ENCODE data around the gene POLR2E.

- TF ChIP-seq FOSL1 (IDR thresholded peaks at IDR 0.05; ENCODE audit: insufficient read depth, low read depth, low read length) = no peak
- 0 out of 4 replicates have a peak, but pooled peaks of 1 of the 3 experiments have one; percentile 1 for TF ChIP-seq CTCF (IDR thresholded peaks at IDR 0.05; ENCODE audit: control extremely low read depth in 1 of 3, insufficient read depth in 1 of 3, low read depth in 1 of 3, low read length in 3 of 3)
- TF ChIP-seq YY1 (IDR thresholded peaks at IDR 0.05; ENCODE audit: low read depth, low read length) = no peak
- TF ChIP-seq POLR2AphosphoS5 (IDR thresholded peaks at IDR 0.05; ENCODE audit: low read depth, low read length) = no peak; the same call in 1 of the 2 replicates
- no peak for TF ChIP-seq CHD2 (IDR thresholded peaks at IDR 0.05; ENCODE audit: low read length)
- TF ChIP-seq BRCA1 (IDR thresholded peaks at IDR 0.05; ENCODE audit: low read depth, low read length) = no peak
- no peak for TF ChIP-seq SIRT6 (IDR thresholded peaks at IDR 0.05; ENCODE audit: low read length)
- no peak for TF ChIP-seq KDM5A (IDR thresholded peaks at IDR 0.05; ENCODE audit: low read length)
- no peak for TF ChIP-seq RAD21 (IDR thresholded peaks at IDR 0.05 in 1 of 2, conservative IDR thresholded peaks at IDR 0.05 in 1 of 2; ENCODE audit: low read depth in 2 of 2, low read length in 2 of 2)
- TF ChIP-seq EGR1 (IDR thresholded peaks at IDR 0.05; ENCODE audit: borderline replicate concordance, low read depth, low read length) = no peak
- TF ChIP-seq CEBPB (IDR thresholded peaks at IDR 0.05; ENCODE audit: low read depth, low read length) = no peak
- no peak for TF ChIP-seq POLR2A (IDR thresholded peaks at IDR 0.05; ENCODE audit: control extremely low read depth in 1 of 2, low read depth in 2 of 2, low read length in 2 of 2)
- no peak for TF ChIP-seq SRF (IDR thresholded peaks at IDR 0.05; ENCODE audit: low read depth, low read length)
These were observed 57.5 kb downstream of the POLR2E start for GRCh38 chr19:1037621-1038064.
